Measurements from ENCODE around the gene NIF3L1. TPM values are rescaled to one million over a fixed set of nuclear protein-coding genes. Genes with fewer than 3 reads are reported as not detected.

Gene NIF3L1
- total and polyA plus RNA-seq, 2 of the 13 experiments (the other 11 are each of a cell fraction or from before 2014, with no cell fraction given) = 67.9 to 75.2 TPM

- CTCF ChIA-PET (ENCODE audit: low intra/inter-chr PET ratio, low total read pairs) = no interaction called here
- TF ChIP-seq ZBTB49 (CRISPR knock-in tag; IDR thresholded peaks at IDR 0.05; ENCODE audit: borderline replicate concordance) = no peak
- TF ChIP-seq TOE1 (CRISPR knock-in tag; IDR thresholded peaks at IDR 0.05) = no peak
- no peak for TF ChIP-seq PHF5A (CRISPR knock-in tag; IDR thresholded peaks at IDR 0.05; ENCODE audit: low read depth, unreplicated experiment)
- TF ChIP-seq EZH2 (conservative IDR thresholded peaks at IDR 0.05; ENCODE audit: low read depth, low read length) = no peak
- no peak for TF ChIP-seq ZNF629 (CRISPR knock-in tag; conservative IDR thresholded peaks at IDR 0.05)
- no peak for TF ChIP-seq RERE (CRISPR knock-in tag; IDR thresholded peaks at IDR 0.05; ENCODE audit: low read depth)
- no peak for TF ChIP-seq HNRNPL (IDR thresholded peaks at IDR 0.05; ENCODE audit: low read depth, low read length)
- no peak for TF ChIP-seq HMGA1 (CRISPR knock-in tag; conservative IDR thresholded peaks at IDR 0.05)
- TF ChIP-seq ARID5B (CRISPR knock-in tag; IDR thresholded peaks at IDR 0.05) = no peak
- TF ChIP-seq BCL3 (CRISPR knock-in tag; IDR thresholded peaks at IDR 0.05) = no peak
- TF ChIP-seq ONECUT2 (CRISPR knock-in tag; IDR thresholded peaks at IDR 0.05) = no peak
- no peak for TF ChIP-seq RAD21 (CRISPR knock-in tag; IDR thresholded peaks at IDR 0.05)
- Histone ChIP-seq H3K27me3 (ENCODE audit: control insufficient read depth in 1 of 2, insufficient read depth in 2 of 2, low read length in 2 of 2) (no peaks in the 10 kb centered on the region), H3K27ac (ENCODE audit: extremely low read length, insufficient read depth, low read length) (no peak overlapping the region), H3K9me3 (ENCODE audit: low read length) (no peaks in the 10 kb centered on the region), H3K36me3 (replicated peaks in 1 of 2; ENCODE audit: control insufficient read depth in 1 of 2, insufficient read depth in 2 of 2, low read length in 2 of 2) (peaks cover 2 to 11% of the 10 kb centered on the region in 2 experiments; a peak in 4 of 5 replicates), H3K4me1 (ENCODE audit: insufficient read depth, low read length) (peaks cover 18% of the 10 kb centered on the region), H3K79me2 (ENCODE audit: insufficient read depth, low read length) (no peaks in the 10 kb centered on the region), H3K9ac (ENCODE audit: insufficient read depth, low read depth, low read length) (no peak overlapping the region), H3K4me3 (replicated peaks in 1 of 3; ENCODE audit: insufficient read depth in 1 of 3, low read depth in 2 of 3, low read length in 3 of 3) (no peak overlapping the region), H2AFZ (ENCODE audit: low read length) (no peak overlapping the region), H3K4me2 (ENCODE audit: low read depth, low read length) (no peak overlapping the region), H4K20me1 (ENCODE audit: insufficient read depth, low read length) (0 out of 2 replicates have a peak, but pooled peaks cover 6% of the 10 kb centered on the region)
- ATAC-seq = no peak
- intact Hi-C loops (cut with micrococcal nuclease; ENCODE audit: unreplicated experiment) = no loop called here
- POLR2A ChIA-PET = no interaction called here
- no TSS peak for BruUV-seq (replicated peaks)
- no peak for FAIRE-seq
- in situ Hi-C loops (cut with HindIII; ENCODE audit: extremely low pct_ligation_motif_present, low pct_unique_long_range_greater_than_20kb) = no loop called here
- no peak for DNase-seq (ENCODE audit: low spot score)
Measured at GRCh38 chr2:200847269-200847668, 41.9 kb upstream of the NIF3L1 start.
